Measurements from ENCODE around the gene ENTPD8. TPM values are rescaled to one million over a fixed set of nuclear protein-coding genes. Genes with fewer than 3 reads are reported as not detected.
"Not testable (repeated sequence)": the region's sequence is repeated elsewhere in the genome, so short reads cannot be mapped to it uniquely, and the experiment has no call there.

Gene ENTPD8
- total RNA-seq, 2 donors from 2014 or later = not detected

DNA sequence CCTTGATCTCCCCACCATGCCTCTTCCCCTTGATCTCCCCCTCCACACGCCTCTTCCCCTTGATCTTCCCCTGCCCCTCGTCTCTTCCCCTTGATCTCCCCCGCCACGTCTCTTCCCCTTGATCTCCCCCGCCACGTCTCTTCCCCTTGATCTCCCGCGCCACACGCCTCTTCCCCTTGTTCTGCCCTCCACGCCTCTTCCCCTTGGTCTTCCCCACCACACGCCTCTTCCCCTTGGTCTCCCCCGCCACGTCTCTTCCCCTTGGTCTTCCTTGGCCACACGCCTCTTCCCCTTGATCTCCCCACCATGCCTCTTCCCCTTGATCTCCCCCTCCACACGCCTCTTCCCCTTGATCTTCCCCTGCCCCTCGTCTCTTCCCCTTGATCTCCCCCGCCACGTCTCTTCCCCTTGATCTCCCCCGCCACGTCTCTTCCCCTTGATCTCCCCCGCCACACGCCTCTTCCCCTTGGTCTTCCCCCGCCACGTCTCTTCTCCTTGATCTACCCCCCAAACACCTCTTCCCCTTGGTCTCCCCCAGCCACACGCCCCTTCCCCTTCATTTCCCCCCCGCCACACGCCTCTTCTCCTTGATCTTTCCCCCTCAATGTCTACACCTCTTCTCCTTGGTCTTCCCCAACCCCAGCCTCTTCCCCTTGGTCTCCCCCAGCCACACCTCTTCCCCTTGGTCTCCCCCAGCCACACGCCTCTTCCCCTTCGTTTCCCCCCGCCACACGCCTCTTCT is 10.3 kb upstream of the ENTPD8 start:
- DNase-seq (ENCODE audit: low spot score); H3K36me3 Mint-ChIP-seq; H3K27me3 Mint-ChIP-seq; ATAC-seq; H3K9me3 Mint-ChIP-seq: not testable (repeated sequence)
- Mint-ChIP-seq H3K4me3 (peak overlapping the region; percentile 47), H3K4me1 (ENCODE audit: low read depth in 2 of 2) (peaks cover 8 to 21% of the 10 kb centered on the region in 2 donors), H3K27ac (peak overlapping the region in 1 of 2 donors; percentile 41)

DNA sequence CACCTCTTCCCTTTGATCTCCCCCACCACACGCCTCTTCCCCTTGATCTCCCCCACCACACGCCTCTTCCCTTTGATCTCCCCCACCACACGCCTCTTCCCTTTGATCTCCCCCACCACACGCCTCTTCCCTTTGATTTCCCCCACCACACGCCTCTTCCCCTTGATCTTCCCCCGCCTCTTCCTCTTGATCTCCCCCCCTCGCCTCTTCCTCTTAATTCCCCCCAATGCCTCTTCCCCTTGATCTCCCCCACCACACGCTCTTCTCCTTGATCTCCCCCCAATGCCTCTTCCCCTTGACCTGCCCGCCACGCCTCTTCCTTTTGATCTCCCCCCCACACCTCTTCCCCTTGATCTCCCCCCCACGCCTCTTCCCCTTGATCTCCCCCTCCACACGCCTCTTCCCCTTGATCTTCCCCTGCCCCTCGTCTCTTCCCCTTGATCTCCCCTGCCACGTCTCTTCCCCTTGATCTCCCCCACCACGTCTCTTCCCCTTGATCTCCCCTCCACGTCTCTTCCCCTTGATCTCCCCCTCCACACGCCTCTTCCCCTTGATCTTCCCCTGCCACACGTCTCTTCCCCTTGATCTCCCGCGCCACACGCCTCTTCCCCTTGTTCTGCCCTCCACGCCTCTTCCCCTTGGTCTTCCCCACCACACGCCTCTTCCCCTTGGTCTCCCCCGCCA is 9.5 kb upstream of the ENTPD8 start:
- not testable (repeated sequence) for H3K36me3 Mint-ChIP-seq, H3K27ac Mint-ChIP-seq, H3K4me3 Mint-ChIP-seq, ATAC-seq, H3K9me3 Mint-ChIP-seq, H3K27me3 Mint-ChIP-seq
- H3K4me1 Mint-ChIP-seq (ENCODE audit: low read depth in 2 of 2) = peaks cover 8 to 18% of the 10 kb centered on the region in 2 donors
- DNase-seq (ENCODE audit: low spot score) = peak; percentile 54

DNA sequence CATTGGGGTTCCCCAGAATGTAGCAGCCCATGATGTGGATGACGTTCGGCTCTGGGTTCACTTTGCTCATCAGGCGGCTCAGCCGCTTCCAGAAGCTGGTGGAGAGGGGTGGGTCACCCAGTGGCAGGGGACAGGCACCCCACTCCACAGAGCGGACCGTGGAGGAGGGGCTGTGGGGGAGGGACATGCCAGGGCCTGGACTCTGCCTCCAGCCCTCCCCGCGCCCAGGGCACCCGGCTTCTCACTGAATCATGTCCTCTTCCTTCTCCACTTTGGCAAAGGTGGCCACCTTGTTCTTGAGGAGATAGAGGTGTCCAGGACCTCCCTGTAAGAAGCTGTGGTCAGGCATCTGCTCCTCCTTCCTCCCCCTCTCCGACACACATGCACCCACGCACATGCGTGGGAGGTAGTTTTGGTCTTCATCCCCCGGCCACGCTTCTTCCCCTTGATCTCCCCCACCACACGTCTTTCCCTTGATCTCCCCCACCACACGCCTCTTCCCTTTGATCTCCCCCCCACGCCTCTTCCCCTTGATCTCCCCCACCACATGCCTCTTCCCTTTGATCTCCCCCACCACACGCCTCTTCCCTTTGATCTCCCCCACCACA is 8.9 kb upstream of the ENTPD8 start:
- no peaks in the 10 kb centered on the region for H3K9me3 Mint-ChIP-seq
- DNase-seq (ENCODE audit: low spot score) (peak; percentile 63), ATAC-seq (no peak)
- no peaks in the 10 kb centered on the region for H3K36me3 Mint-ChIP-seq
- H3K27me3 Mint-ChIP-seq = peaks cover 0 to 2% of the 10 kb centered on the region in 2 donors
- peaks cover 12 to 21% of the 10 kb centered on the region in 2 donors for H3K4me1 Mint-ChIP-seq (ENCODE audit: low read depth in 2 of 2)
- no peak overlapping the region for H3K27ac Mint-ChIP-seq
- H3K4me3 Mint-ChIP-seq = no peak overlapping the region

DNA sequence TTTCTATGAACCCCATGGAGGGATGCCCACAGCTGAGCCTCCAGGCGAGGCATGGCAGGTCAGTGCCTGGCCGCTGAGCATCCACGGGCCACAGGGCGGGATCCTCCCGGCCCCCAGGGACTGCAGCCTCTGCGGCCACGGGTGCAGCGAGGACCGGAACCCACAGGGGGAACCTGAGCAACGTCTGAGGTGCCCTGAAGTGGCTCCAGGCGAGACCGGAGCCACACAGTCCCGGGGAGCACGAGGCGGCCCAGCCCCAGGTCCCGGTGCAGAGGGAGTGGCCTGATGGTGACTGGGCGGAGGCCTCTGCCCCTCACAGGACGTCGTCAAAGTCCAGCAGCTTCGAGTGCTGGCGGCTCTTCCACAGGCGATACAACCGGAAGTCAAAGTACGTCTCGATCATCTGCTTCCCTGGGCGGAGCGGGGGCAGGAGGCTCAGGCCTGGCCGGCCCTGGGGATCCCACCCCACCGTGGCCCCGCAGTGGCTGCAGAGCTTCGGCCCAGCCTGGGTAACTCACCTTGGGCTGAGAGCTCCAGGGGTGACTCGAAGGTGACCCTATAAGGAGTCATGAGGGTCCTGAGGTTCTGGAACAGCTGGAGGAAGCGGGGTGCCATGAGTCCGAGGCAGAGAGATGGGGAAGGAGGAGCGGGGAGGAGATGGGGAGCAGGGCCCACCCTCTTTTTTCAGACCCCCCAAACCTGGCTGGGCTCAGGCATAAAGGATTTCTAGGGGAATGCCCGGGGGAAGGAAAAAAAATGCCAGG is 8.1 kb upstream of the ENTPD8 start:
- H3K9me3 Mint-ChIP-seq = no peaks in the 10 kb centered on the region
- no peak overlapping the region for H3K4me3 Mint-ChIP-seq
- ATAC-seq (no peak), DNase-seq (ENCODE audit: low spot score) (peak; percentile 58)
- H3K36me3 Mint-ChIP-seq = no peaks in the 10 kb centered on the region
- peaks cover 14 to 25% of the 10 kb centered on the region in 2 donors for H3K4me1 Mint-ChIP-seq (ENCODE audit: low read depth in 2 of 2)
- peaks cover 0 to 2% of the 10 kb centered on the region in 2 donors for H3K27me3 Mint-ChIP-seq
- H3K27ac Mint-ChIP-seq = no peak overlapping the region

DNA sequence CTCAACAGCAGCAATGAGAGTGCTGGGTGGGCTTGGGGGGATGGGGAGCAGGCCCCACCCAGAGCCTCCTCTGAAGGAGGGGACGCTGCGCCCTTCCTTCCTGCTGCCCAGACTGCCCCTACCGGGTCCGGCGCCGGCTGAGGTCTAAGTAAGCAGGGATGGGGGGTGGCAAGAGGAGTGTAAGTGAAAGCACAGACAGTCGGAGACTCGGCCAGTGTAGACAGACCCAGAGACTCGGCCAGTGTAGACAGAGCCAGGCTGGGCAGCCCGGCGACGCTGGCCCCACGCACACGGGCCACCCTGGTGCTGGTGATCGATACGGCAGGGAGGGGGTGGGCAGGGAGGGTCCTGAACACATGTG is 7.4 kb upstream of the ENTPD8 start:
- H3K9me3 Mint-ChIP-seq = no peaks in the 10 kb centered on the region
- H3K36me3 Mint-ChIP-seq = no peaks in the 10 kb centered on the region
- H3K27me3 Mint-ChIP-seq = peaks cover 3% of the 10 kb centered on the region in 2 donors
- H3K27ac Mint-ChIP-seq = no peak overlapping the region
- ATAC-seq (no peak), DNase-seq (ENCODE audit: low spot score) (no peak)
- H3K4me1 Mint-ChIP-seq (ENCODE audit: low read depth in 2 of 2) = peaks cover 14 to 25% of the 10 kb centered on the region in 2 donors
- H3K4me3 Mint-ChIP-seq = no peak overlapping the region

DNA sequence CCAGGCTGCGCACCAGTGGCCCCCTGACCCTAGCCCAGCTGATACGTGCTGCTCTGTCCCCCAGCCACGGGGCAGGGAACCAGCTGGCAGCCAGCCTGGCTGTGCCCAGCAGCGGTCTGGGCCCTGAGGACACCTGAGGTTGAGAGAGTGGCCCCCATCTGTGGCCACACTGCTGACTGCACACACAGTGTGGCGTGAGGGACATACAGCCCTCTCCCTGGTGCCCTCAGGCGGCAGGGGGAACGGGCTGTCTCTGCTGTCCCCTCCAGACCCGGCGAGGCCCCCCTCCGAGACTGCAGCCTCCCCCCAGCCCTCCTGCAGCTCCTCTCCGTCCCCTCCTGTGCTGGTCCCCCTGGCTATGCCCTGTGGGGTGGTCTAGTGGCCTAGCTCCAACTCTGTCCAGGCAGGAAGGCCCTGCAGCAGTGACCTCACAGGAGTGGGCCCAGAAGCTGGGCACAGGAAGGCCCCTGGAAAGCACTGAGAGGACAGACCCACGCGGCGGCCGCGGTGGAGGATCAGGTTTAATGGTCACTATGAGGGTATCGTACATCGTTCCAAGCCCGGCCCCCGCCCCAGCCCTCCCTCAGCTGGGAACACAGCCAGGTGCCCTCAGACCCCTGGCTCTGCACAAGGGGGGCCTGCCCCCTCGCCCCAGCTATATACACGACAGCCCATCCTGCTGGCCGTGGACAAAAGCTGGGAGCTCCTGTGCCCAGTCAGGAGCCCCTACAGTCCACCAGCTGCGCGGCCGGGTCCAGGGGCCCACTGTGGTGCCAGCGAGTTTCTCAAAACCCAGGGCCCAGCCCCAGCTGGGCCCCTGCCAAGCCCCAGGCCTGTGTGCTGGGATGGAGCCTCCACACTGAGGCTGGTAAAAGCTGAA is 6.8 kb upstream of the ENTPD8 start:
- H3K9me3 Mint-ChIP-seq = no peaks in the 10 kb centered on the region
- no peaks in the 10 kb centered on the region for H3K36me3 Mint-ChIP-seq
- no peak for ATAC-seq
- peaks cover 14 to 25% of the 10 kb centered on the region in 2 donors for H3K4me1 Mint-ChIP-seq (ENCODE audit: low read depth in 2 of 2)
- no peak overlapping the region for H3K27ac Mint-ChIP-seq
- DNase-seq (ENCODE audit: low spot score) = peak; percentile 37
- no peak overlapping the region for H3K4me3 Mint-ChIP-seq
- peaks cover 5 to 7% of the 10 kb centered on the region in 2 donors for H3K27me3 Mint-ChIP-seq

DNA sequence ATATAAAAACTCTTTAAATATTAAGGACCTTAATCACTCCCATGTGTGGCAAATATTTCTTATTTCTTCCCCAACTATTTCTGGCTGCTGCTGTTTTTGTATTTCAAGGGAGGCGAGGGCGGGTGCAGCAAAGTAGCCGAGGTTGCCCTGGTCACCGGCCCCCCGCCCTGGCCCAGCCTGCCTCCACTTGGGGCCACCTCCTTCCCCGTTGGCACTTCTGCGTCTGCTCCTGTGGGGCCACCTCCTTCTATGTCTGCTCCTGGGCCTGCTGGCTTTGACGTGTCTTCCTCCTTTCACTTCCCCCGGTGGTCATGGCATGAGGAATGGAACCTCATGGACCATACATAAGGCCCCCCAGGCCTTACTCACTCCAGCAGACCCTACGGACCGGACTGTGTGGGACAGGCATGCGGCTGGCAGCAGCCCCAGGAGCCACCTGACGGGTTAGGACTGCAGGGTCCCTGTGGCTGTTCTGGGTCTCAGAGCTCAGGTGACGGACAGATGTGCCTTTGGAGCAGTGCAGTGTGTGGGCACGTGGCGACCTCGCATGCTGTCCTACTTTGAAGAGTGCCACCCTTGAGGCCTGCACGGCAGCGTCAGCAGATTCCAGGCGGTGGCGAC is 5.8 kb upstream of the ENTPD8 start:
- Mint-ChIP-seq H3K27ac (no peak overlapping the region), H3K4me1 (ENCODE audit: low read depth in 2 of 2) (peaks cover 12 to 21% of the 10 kb centered on the region in 2 donors), H3K9me3 (no peaks in the 10 kb centered on the region), H3K27me3 (peaks cover 6 to 10% of the 10 kb centered on the region in 2 donors), H3K4me3 (no peak overlapping the region), H3K36me3 (no peaks in the 10 kb centered on the region)
- DNase-seq (ENCODE audit: low spot score) (peak; percentile 53), ATAC-seq (no peak)

DNA sequence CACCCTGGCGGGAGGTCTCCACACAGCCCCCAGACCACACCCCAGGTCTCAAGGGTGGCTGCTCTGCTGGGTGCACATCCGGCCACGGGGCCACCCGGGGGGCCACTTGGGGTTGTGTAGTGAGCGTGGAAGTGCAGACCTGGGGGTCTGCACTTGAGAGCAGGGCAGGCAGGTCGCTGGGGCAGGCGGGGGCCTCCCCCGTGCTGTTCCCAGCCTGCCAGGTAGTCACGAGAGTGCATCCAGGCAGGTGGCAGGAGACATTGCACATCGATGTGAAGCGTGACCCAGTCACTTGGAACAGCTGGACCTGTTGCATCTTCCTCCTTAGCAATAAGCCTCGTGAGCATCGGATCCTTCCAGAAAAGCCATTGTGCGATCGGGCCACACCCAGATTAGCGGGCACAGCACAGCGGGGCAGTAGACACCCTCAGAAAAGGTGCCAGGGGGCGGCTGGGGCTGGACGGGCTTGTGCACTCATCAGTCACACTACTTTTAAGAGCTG is 4.8 kb upstream of the ENTPD8 start:
- Mint-ChIP-seq H3K36me3 (no peaks in the 10 kb centered on the region), H3K4me1 (ENCODE audit: low read depth in 2 of 2) (peaks cover 12 to 22% of the 10 kb centered on the region in 2 donors), H3K4me3 (no peak overlapping the region), H3K27ac (no peak overlapping the region), H3K9me3 (no peaks in the 10 kb centered on the region), H3K27me3 (peaks cover 8 to 15% of the 10 kb centered on the region in 2 donors)
- ATAC-seq (no peak), DNase-seq (ENCODE audit: low spot score) (peak; percentile 58)

DNA sequence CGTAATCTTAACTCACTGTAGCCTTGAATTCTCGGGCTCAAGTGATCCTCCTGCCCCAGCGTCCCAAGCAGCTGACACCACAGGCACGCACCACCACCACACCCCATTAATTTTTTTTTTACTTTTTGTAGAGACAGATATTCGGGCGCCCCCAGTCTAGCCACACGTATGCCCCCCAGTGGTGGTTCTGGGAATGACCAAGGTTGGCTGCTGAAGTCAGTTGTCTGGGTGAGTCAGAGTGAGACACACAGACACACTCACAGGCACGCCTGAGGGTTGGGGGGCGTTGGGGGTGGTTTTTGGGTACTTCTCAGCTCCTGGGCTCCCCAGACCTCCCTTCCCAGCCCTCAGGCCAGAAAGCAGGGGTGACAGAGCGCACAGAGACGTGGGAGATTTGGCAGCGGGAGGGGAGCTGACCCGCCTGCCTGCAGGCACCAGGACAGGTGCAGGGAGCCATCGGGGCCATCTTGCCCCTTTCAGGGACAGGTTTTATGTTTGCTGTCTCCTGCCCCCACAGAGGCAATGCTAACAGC is 4.2 kb upstream of the ENTPD8 start:
- Mint-ChIP-seq H3K4me3 (no peak overlapping the region), H3K36me3 (no peaks in the 10 kb centered on the region), H3K9me3 (no peaks in the 10 kb centered on the region), H3K27ac (no peak overlapping the region), H3K27me3 (peaks cover 8 to 15% of the 10 kb centered on the region in 2 donors), H3K4me1 (ENCODE audit: low read depth in 2 of 2) (peaks cover 12 to 18% of the 10 kb centered on the region in 2 donors)
- ATAC-seq (peak; percentile 83 to 84), DNase-seq (ENCODE audit: low spot score) (peak; percentile 76)

DNA sequence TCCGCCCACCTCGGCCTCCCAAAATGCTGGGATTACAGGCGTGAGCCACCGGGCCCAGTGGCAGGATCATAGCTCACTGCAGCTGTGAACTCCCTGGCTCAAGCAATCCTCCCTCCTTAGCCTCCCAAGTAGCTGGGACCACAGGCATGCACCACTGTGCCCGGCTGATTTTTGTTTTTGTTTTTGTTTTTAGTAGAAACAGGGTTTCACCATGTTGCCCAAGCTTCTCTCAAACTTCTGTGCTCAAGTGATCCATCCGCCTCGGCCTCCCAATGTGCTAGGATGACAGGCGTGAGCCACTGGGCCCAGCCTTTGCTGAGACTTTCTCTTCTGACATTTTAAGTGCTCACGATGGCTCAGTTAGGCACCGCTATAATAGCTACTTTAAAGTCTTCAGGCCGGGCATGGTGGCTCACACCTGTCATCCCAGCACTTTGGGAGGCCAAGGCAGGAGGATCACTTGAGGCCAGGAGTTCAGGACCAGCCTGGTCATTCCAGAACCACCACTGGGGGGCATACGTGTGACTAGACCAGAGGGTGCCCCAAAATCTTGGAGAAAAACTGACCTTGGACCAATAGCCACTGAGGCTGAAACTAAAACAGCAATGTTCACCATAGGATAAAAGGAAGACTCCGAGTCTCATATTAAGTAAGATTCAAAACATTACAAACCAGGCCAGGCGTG is 3.1 kb upstream of the ENTPD8 start:
- peaks cover 10 to 15% of the 10 kb centered on the region in 2 donors for H3K27me3 Mint-ChIP-seq
- H3K9me3 Mint-ChIP-seq = no peaks in the 10 kb centered on the region
- no peaks in the 10 kb centered on the region for H3K36me3 Mint-ChIP-seq
- peaks cover 12 to 18% of the 10 kb centered on the region in 2 donors for H3K4me1 Mint-ChIP-seq (ENCODE audit: low read depth in 2 of 2)
- H3K4me3 Mint-ChIP-seq = no peak overlapping the region
- no peak overlapping the region for H3K27ac Mint-ChIP-seq
- DNase-seq (ENCODE audit: low spot score) (peak; percentile 39), ATAC-seq (no peak)

DNA sequence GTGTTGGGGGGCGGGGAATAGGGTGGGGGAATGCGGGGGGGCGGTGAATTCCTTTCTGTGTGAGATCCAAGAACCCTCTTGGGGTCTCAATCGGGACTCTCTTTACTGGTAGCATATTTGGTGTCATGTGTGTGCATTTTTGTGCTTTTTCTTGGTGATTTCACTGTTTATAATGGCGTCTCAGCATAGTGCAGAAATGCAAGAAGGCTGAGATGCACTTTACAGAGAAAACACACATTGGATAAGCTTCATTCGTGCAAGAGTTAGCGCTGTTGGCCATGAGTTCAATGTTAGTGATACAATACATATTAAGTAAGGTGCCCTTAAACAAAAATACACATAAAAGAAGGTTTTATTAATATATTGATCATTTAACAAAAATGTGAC is 771 bp upstream of the ENTPD8 start:
- H3K27me3 Mint-ChIP-seq = peaks cover 10 to 15% of the 10 kb centered on the region in 2 donors
- peak overlapping the region; percentile 74 for H3K4me3 Mint-ChIP-seq

More for the DNA sequence above, 771 bp upstream of the ENTPD8 start:
- ATAC-seq (no peak), DNase-seq (ENCODE audit: low spot score) (no peak)
- peaks cover 12 to 15% of the 10 kb centered on the region in 2 donors for H3K4me1 Mint-ChIP-seq (ENCODE audit: low read depth in 2 of 2)
- no peaks in the 10 kb centered on the region for H3K36me3 Mint-ChIP-seq
- H3K27ac Mint-ChIP-seq = no peak overlapping the region
- no peaks in the 10 kb centered on the region for H3K9me3 Mint-ChIP-seq
